GM19238 (cell line): Measurements from ENCODE around the gene SPON1.
"Not testable (repeated sequence)": the region's sequence is repeated elsewhere in the genome, so short reads cannot be mapped to it uniquely, and the experiment has no call there.

Experiments
- DNase-seq: peaks from one replicate; pipeline ENCODE4 v3.0.0; 2011; ENCODE audit warnings: low spot score; ENCODE audit not compliant: insufficient read length

The SPON1 gene

GRCh38 chr11:14081581-14082231 is 119.2 kb downstream of the SPON1 start:
- DNase-seq, result no peak

GRCh38 chr11:14082338-14082737 is 119.8 kb downstream of the SPON1 start:
- no peak for DNase-seq

- not testable (repeated sequence) for DNase-seq
These were observed 126.3 kb downstream of the SPON1 start for GRCh38 chr11:14088861-14089260.

- no peak for DNase-seq
These were observed 127.4 kb downstream of the SPON1 start for GRCh38 chr11:14089690-14090462.

GRCh38 chr11:14090631-14091030 is 128.1 kb downstream of the SPON1 start:
- not testable (repeated sequence) for DNase-seq

- no peak for DNase-seq
These were observed 130.5 kb downstream of the SPON1 start for GRCh38 chr11:14093065-14093464.

- no peak for DNase-seq
These were observed 132.0 kb downstream of the SPON1 start for GRCh38 chr11:14094481-14095037.

- DNase-seq, result no peak
These were observed 133.4 kb downstream of the SPON1 start for GRCh38 chr11:14095882-14096281.

GRCh38 chr11:14096606-14097005 is 134.1 kb downstream of the SPON1 start:
- no peak for DNase-seq

- no peak for DNase-seq
These were observed 138.9 kb downstream of the SPON1 start for GRCh38 chr11:14101388-14101787.

GRCh38 chr11:14102766-14103165 is 140.2 kb downstream of the SPON1 start:
- DNase-seq, result no peak

- no peak for DNase-seq
These were observed 142.9 kb downstream of the SPON1 start for GRCh38 chr11:14105446-14105845.

GRCh38 chr11:14106303-14107049 is 144.0 kb downstream of the SPON1 start:
- no peak for DNase-seq

GRCh38 chr11:14107050-14107430 is 144.5 kb downstream of the SPON1 start:
- DNase-seq, result no peak

- DNase-seq, result no peak
These were observed 147.2 kb downstream of the SPON1 start for GRCh38 chr11:14109742-14110141.

- no peak for DNase-seq
These were observed 148.1 kb downstream of the SPON1 start for GRCh38 chr11:14110629-14111028.

GRCh38 chr11:14111496-14111895 is 149.0 kb downstream of the SPON1 start:
- DNase-seq, result no peak

- DNase-seq, result no peak
These were observed 150.2 kb downstream of the SPON1 start for GRCh38 chr11:14112721-14113120.

- no peak for DNase-seq
These were observed 151.7 kb downstream of the SPON1 start for GRCh38 chr11:14114269-14114668.

GRCh38 chr11:14114786-14115185 is 152.3 kb downstream of the SPON1 start:
- no peak for DNase-seq

GRCh38 chr11:14117632-14118031 is 155.1 kb downstream of the SPON1 start:
- no peak for DNase-seq

GRCh38 chr11:14118072-14118471 is 155.5 kb downstream of the SPON1 start:
- no peak for DNase-seq
